Lower leg skin (tissue), 4 donors: Measurements from ENCODE around the gene NSMCE1. TPM values are rescaled to one million over a fixed set of nuclear protein-coding genes. Genes with fewer than 3 reads are reported as not detected.

Experiments used
- DNase-seq, 2 donors: peaks; one replicate each; pipeline ENCODE4 v3.0.0-alpha.2; 2019; ENCODE audit warnings: low spot score in 2 of 2
- H3K4me3 ChIP-seq: fragments of 200-600 bp; sonication (generic); 2 replicates; pipeline ENCODE4 v1.5.1; 2017; ENCODE audit warnings: mild to moderate bottlenecking, low read depth; ENCODE audit not compliant: poor library complexity, severe bottlenecking
- CTCF ChIP-seq, 3 donors: fragments of 450-650 bp; IDR thresholded peaks; one replicate each; pipeline ENCODE4 v1.5.1; 2016; ENCODE audit warnings: antibody characterized with exemption in 3 of 3, mild to moderate bottlenecking in 3 of 3, moderate library complexity in 2 of 3
- POLR2A ChIP-seq, 2 donors: fragments of 450-650 bp; IDR thresholded peaks; one replicate each; pipeline ENCODE4 v1.6.1; 2016 to 2017; ENCODE audit warnings: antibody characterized with exemption in 2 of 2, mild to moderate bottlenecking in 1 of 2, moderate library complexity in 1 of 2
- WGBS, 2 donors: methylation state at CpG; one replicate each; pipeline ENCODE4 v1.1.5; 2018; 5-methylcytosine and 5-hydroxymethylcytosine counted together
- intact Hi-C: fragments of 100-400 bp; cut with DNase I; formaldehyde crosslinking; loops from one replicate; pipeline ENCODE4 v1.15.0; 2023; ENCODE audit warnings: low total_unique reads
- total RNA-seq, 4 donors: library from RNA; depleted of rRNA; stranded (reverse); fragments of >200 nt; gene quantifications; one replicate each; pipeline ENCODE4 v1.1.0, GENCODE V29; 2016

NSMCE1 gene
- total RNA-seq, 4 donors from 2014 or later = 17.3 to 29.2 (median 21.1) TPM

DNA sequence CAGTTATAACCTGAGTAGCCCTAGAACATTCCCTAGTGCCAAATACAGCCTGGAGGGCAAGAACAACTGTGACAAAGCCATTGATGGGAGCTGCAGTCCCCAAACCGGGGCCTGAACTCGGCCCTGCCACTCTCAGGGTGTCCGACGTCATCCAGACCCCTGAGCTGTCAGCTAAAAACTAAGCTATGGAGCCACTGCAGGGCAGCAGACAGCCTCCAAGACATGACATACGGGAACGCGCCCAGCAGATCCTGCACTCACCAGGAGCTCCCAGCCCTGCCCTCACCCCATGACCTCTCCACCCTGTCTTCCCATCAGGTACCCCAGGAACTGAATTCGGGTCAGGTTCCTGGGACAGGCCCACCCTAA is 36.9 kb downstream of the NSMCE1 start:
- TF ChIP-seq POLR2A (IDR thresholded peaks at IDR 0.05) (no peak), CTCF (IDR thresholded peaks at IDR 0.05) (no peak)
- intact Hi-C loops = no loop called here
- H3K4me3 ChIP-seq = no peak overlapping the region
- no peak for DNase-seq
- WGBS, 2 donors = 87 to 99% methylated on average over 8 of the region's 8 CpGs

DNA sequence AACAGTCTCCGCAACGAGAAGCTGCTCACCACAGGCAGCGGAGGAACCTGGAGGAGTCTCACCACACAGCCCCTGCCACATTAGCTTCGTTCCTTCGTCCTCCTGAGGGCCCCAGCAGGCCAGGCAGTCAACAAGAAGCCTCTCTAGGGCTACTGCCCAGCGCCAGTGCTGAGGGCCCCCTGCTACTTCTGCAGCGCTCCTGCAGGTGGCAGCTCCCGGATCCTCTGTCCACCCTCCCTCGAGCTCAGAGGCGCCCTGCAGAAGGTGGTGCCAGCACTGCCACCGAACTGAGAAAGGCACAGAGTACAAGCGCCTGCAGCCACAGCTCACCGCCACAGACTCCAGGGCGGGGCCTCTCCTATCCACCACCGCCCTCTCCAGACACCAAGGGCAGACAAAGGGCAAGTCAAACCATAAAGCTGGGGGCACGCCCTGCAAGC is 38.0 kb downstream of the NSMCE1 start:
- no peak overlapping the region for H3K4me3 ChIP-seq
- no peak for TF ChIP-seq CTCF (IDR thresholded peaks at IDR 0.05)
- no peak for TF ChIP-seq POLR2A (IDR thresholded peaks at IDR 0.05)
- intact Hi-C loops = no loop called here
- no peak for DNase-seq
- 57 to 65% methylated on average over 15 to 16 of the region's 16 CpGs for WGBS, 2 donors

GRCh38 chr16:27229891-27230470 is 38.6 kb downstream of the NSMCE1 start:
- no peak for TF ChIP-seq CTCF (IDR thresholded peaks at IDR 0.05)
- no peak for TF ChIP-seq POLR2A (IDR thresholded peaks at IDR 0.05)
- WGBS, 2 donors = 95% methylated on average over 16 to 18 of the region's 18 CpGs
- DNase-seq = no peak
- no peak overlapping the region for H3K4me3 ChIP-seq
- intact Hi-C loops = no loop called here

DNA sequence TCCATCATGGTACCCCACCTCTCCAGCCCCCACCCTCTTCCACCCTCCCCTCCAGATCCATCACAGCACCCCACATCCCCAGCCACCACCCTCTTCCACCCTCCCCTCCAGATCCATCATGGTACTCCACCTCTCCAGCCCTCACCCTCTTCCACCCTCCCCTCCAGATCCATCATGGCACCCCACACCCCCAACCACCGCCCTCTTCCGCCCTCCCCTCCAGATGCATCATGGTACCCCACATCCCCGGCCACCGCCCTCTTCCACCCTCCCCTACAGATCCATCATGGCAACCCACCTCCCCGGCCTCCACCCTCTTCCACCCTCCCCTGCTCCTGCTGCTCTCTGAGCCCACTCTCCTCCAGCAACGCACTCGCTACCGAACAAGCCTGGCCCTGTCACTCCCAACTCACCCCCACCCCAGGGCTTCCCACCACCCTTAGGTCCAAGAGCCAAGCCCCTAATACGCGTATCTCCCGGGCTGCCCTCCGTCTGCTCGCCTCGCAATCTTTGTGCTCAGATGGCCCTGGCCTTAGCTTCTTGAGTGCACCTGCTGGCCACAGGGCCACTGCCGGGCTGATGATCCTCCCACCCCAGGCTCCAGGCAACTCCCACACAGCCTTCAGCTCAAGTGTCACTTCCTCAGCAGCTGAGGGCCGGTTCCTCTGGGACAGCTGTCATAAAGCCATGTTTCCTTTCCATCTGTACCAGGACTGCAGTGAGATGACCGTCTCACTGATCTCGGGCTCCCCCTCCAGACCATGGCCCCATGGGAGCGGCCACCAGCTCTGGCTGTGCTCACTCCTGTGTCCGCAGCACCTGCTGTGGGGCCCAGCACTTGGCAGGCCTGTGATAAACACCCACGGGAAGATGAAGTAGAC is 39.7 kb downstream of the NSMCE1 start:
- no peak overlapping the region for H3K4me3 ChIP-seq
- TF ChIP-seq CTCF (IDR thresholded peaks at IDR 0.05) = no peak
- TF ChIP-seq POLR2A (IDR thresholded peaks at IDR 0.05) = no peak
- DNase-seq = no peak
- WGBS, 2 donors = 88 to 90% methylated on average over 21 of the region's 21 CpGs
- intact Hi-C loops = no loop called here

GRCh38 chr16:27228045-27228444 is 40.5 kb downstream of the NSMCE1 start:
- 91 to 94% methylated on average over 12 of the region's 12 CpGs for WGBS, 2 donors
- intact Hi-C loops = no loop called here
- DNase-seq = no peak
- TF ChIP-seq POLR2A (IDR thresholded peaks at IDR 0.05) (no peak), CTCF (IDR thresholded peaks at IDR 0.05) (no peak)
- H3K4me3 ChIP-seq = no peak overlapping the region
